HG02623 (cell line): ENCODE measurements around the gene MTARC2.
"Not testable (repeated sequence)": the region's sequence is repeated elsewhere in the genome, so short reads cannot be mapped to it uniquely, and the experiment has no call there.

Source experiments
- ATAC-seq: cut with Tn5 transposase; IDR thresholded peaks from one replicate; pipeline ENCODE4 v1.9.1; 2021; ENCODE audit warnings: moderate library complexity; ENCODE audit not compliant: unreplicated experiment

MTARC2 gene

DNA sequence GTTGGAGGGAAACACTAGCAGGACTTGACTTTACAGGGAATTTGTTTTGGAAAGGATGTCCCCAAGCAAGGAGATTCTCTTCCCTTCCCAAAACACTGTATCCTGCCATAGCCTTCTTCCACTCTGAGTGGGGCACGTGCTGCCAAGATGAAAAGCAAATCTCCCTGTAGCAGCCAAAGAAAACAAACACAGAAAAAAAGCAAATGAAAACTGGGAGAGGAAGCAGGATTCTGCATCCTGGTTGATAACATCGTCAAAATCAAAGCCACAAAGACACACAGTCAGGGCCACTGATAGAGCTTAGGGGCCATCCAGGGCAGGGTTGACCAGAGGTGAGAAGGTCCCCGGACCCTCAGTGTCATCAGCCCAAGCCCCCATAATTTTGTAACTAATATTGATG, 16.0 kb upstream of the MTARC2 start:
- ATAC-seq = no peak

DNA sequence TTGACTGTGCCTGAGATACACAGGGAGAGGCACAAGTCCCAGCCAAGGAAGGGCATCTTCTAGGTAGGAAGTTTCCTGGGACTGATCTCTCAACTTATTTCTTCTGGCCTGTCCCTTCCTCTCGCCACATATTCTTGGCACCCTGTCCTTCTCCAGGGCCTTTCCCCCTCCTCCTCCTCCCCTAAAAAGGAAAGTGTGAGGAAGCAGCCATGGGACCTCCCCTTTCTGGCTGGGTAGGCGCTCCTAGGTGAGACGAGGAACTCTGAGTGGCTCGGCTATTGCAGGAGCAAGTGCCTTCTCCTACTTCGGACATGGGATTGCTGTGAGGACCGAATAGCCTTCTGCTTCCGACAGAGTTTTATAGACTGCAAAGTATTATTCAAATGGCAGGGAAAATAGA, 15.5 kb upstream of the MTARC2 start:
- ATAC-seq = peak; percentile 12

DNA sequence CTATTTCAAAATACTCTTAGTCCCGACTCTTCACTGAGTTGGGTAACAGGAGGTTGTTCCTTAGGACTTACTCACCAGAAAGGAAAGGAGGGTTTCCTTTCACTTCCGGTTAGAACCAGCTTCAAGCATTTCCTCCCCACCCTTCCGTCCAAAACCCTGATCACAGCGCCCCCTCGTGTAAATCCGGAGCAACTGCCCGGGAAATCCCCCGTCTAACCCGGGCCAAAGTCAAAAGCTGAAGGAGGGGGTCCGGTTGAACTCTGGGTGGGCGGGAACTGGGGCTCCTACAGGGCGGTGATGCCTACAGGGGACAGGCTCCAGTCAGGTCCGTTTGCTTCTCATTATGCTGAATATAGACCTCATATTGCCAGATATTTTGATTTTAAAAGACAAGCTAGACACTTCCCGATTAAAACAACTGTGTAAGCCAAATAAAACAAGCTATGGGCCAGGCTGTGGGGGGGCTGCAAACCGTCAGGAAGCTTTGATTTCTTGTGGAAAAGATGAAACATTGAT, 15.0 kb upstream of the MTARC2 start:
- ATAC-seq = peak; percentile 88

DNA sequence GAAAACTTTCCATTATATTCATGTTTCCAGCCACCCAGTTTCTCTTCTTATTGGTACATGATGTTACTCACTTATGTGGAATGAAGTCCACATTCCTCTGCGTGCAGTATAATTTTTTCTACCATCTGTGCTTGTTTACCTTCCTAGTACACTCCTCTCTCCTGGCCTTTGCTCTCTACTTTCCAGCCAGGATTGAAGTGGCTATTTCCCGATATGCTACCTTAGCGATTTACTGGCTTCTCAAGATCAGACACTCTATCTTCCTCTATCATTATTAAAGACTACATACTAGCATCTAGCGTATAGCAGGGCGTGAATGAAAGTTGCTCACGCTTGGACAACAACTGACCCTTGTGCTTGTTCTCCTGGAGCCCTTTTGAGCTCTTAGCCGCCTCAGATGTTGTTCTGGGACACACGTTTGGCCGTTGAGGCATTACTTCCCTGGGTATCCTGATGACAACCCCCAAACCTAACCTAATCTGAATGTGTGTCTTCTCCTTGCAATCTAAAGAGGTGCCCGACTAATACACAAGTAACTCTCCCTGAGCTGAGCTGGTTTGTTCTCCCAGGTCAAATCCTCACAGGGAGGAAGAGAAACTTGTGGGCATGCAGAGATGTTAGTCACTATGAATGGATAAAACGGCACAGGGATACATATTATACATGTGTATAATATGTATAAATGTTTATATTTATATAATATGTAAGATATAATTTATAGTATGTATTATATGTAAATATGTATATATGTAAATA, 13.4 kb upstream of the MTARC2 start:
- ATAC-seq = no peak

DNA sequence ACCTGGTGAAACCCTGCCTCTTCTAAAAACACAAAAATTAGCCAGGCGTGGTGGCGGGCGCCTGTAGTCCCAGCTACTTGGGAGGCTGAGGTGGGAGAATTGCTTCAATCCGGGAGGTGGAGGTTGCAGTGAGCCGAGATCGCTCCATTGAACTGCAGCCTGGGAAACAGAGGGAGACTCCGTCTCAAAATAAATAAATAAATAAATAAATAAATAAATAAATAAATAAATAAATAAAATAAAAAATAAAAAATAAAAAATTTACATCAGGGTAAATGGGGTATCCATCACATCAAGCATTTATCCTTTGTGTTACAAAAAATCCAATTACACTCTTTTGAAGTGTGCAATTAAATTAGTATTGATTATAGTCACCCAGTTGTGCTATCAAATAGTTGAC, 11.8 kb upstream of the MTARC2 start:
- not testable (repeated sequence) for ATAC-seq

DNA sequence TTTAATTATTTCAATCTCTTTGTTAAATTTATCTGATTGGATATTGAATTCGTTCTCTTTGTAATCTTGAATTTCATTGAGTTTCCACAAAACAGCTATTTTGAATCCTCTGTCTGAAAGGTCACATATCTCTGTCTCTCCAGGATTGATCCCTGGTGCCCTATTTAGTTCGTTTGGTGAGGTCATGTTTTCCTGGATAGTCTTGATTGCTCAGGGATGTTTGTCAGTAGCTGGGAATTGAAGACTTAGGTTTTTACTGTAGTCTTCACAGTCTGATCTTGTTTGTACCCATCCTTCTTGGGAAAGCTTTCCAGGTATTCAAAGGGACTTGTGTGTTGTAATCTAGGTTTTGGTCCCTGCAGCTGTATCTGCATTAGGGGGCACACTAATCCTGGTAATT, 6.8 kb upstream of the MTARC2 start:
- no peak for ATAC-seq

DNA sequence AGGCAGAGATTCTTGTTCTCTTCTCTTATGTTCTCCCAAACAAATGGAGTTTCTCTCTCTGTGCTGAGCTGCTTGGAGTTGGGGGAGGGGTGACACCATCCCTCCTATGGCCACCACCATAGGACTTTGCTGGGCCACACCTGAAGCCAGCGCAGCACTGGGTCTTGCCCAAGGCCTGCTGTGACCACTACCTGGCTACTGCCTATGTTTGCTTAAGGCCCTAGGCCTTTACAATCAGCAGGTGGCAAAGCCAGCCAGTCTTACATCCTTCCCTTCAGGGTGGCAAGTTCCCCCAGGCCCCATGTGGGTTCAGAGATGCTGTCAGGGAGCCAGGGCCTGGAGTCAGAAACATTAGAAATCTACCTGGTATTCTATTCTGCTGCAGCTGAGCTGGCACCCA, 6.3 kb upstream of the MTARC2 start:
- no peak for ATAC-seq

DNA sequence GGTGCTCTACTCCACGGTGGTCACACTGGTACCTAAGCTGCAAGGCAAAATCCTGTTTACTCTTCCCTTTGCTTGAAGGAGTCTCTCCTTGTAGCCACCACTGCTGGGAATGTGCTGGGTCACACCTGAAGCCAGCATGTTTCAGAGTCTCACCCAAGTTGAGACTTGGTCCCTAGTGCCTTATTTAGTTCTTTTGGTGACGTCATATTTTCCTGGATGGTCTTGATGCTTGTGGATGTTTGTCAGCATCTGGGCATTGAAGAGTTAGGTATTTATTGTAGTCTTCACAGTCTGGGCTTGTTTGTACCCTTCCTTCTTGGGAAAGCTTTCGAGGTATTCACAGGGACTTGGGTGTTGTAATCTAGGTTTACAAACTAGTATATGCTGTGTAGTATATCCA, 5.6 kb upstream of the MTARC2 start:
- no peak for ATAC-seq

DNA sequence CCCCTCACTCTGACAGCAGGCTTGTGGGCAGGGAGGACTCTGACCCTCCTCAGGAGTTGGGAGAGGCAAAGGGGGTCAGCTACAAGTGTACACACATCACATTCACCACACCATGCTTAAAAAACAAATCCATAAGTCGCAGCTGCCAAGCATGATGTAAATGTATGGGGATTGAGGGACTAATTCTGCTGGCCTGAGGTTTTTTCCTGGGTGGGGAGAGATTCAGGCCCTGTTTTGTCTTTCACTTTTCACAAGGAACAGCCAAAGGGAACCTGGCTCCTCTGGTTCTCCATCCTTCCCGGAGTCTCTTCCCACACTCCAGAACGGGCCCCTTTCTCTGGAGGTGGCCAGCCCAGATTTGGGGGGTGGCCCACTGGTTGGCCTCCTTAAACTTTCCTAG, 1.3 kb upstream of the MTARC2 start:
- no peak for ATAC-seq

DNA sequence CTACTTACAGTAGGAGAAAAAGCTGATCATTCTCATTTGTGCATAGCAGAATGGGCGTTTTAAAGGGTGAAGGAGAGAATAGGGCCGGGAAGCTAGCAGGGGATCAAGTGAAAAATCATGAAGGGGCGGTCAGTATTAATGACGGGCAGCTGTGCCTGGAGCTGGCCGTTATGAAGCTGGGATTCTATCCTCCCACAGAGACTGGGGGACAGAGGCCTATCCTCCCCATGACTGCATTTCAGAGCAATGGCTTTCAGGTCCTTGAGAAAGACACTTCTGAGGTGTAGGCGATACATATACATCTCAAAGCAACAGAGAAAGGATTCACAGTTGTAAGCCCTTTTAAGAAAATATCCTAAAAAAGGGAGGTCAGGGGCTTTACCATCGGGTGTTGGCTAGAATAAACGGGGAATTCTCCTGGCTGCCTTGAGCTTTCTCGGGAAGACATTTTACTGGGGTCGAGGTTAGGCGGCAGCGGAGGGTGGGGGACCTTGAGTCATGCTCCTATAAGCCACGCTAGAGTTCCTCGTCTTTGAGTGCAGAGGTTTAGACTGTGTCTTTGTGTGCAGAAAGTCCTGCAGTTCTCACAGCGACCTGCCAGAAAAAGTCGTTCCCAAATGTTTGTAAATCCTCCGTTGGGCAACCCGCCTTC, 559 bp upstream of the MTARC2 start:
- ATAC-seq = no peak

DNA sequence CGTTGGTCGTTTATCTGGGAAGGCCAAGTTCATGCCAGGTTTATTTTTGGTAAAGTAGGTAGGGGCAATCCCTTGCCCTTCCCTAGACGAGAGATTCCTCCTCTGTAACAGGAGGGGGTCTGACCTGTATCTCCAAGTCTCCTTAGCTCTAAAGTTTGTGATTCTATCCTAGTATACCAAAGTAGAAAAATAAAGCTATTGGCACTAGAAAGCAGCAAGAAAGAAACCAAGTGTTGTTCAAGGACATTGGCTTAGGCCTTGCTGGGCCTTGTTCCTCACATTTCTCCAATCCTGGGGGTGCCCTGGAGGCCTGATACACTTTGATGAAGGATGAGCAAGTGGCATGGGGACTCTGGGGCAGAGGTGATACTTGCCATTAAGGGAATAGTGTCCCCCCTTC, 814 bp downstream of the MTARC2 start:
- no peak for ATAC-seq

DNA sequence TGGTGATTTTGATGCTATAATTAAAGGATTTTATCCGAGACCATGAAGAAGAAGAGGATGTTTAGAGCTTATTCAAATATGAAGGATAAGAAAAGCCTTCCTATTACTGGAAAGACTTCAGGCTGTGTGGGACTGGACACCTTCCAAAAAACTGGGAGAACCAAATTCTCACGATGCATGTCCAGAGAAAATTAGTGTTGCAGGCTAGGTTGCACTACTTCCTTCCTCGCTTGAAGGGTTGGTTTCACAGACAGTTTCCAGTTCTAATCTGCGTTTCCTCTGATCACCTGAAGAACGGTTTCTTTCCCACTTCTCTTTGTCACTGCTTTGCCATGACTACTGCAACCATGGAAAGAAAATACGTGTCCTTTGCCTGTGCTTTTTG, 2.0 kb downstream of the MTARC2 start:
- ATAC-seq = no peak

DNA sequence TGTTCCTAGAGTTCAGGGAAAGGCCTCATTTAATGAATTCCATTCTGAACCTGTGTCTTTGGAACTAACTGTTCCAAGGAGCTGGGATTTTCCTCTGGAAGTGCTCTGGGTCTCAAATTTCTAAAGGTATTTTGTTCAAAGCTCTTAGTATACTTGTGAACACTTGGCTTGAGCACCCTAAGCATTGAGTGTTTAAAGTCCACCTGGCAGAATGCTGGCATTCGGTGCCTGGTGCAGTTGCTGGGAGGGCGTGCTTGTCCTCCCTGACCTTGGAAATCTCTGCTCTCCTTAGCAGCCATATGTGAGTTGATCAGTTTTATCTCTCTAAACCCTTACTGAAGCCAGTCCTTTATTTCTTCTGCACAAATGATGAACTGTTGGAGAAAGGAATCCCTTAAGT, 3.0 kb downstream of the MTARC2 start:
- no peak for ATAC-seq

DNA sequence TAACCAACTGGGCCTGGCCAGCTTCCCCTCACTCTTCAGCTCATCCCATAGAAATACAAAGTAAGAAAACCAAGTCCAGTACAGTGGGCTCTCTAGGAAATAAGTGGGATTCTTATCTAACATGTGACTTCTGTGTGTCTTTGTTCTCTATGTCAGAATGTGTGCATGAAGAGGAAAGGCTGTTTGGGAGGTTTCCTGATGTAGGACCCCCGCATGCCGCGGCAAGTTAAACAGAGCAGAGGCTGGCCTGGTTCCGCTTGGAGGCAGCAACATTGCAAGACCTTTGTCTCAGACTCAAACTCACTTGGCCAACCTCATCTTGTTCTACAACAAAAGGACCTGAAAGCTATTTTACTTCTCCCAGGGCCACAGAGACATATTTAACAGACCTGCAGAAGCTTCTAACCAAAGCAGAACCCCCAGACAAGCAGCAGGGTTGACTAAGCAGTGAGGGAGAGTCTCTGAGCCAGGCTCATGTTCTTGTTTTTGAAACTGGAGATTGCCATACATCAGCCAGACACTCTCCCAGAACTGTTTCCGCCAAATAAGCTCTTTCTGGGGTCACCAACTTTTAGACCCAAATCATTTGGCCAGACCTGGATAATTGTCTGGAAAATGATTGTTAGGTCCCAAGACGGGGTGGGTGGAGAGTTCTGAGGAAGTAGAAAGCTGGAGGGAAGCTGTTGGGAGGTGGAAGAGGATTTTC, 6.2 kb downstream of the MTARC2 start:
- no peak for ATAC-seq

DNA sequence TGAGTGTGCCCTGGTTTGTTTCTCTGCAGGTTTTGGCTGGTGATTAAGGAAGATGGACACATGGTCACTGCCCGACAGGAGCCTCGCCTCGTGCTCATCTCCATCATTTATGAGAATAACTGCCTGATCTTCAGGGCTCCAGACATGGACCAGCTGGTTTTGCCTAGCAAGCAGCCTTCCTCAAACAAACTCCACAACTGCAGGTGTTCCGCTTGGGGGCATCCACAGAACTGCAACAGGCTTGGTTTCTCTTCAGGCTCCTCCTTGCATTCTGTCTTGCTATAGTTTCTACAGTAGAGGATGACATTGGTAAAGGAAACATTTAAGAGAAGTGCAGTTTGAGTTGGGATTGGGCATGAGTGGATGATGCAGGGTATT, 6.8 kb downstream of the MTARC2 start:
- no peak for ATAC-seq

DNA sequence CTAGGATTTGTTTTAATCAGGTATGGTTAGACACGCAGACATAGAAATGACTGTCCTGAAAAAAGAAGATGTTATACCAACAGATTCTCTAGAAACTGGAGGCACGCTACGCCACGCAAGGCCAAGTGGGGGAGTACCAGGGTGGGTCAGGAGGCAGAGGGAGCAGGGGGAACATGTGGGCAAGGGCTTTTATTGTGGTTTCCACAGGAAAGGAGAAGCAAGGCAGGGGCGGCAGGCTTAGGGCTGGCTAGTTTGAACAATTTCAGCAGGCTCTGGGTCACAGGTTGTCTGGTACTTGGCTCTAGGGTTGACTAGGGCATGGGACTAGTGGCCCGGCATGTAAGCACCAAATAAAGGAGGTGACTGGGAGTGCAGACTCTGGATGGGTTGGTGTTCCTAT, 7.2 kb downstream of the MTARC2 start:
- ATAC-seq = no peak

DNA sequence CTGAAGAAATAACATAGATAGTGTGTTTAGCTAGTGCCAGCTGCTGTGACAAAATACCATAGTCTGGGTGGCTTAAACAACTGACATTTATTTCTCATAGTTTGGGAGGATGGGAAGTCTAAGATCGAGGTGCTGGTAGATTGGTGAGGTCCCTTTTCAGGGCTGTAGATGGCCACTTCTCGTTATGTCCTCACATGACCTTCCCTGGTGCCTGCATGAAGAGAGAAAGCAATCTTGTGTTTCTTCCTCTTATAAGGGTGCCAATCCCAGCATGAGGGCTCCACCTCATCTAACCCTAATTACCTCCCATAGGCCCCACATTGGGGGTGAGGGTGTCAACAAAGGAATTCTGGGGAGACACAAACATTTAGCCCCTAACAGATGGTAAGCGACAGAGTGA, 9.3 kb downstream of the MTARC2 start:
- ATAC-seq = no peak

DNA sequence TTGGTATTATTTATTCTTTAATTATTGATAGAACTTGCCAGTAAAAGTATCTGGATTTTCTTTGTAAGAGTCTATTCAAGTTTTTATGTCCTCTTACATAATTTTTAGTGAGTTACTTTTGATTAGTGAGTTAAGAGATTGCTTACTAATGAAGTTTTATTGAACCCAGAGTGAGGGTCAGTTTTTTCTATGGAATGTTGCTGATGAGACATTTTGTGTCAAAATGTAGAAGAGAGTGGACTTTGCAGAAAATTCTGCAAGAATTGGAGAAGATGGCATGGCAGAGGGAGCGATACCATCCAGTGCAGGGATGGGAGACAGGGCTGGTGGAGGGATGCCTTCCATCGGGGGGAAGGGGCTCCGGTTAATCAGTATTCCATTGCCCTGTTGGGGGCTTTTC, 11.0 kb downstream of the MTARC2 start:
- ATAC-seq = no peak

DNA sequence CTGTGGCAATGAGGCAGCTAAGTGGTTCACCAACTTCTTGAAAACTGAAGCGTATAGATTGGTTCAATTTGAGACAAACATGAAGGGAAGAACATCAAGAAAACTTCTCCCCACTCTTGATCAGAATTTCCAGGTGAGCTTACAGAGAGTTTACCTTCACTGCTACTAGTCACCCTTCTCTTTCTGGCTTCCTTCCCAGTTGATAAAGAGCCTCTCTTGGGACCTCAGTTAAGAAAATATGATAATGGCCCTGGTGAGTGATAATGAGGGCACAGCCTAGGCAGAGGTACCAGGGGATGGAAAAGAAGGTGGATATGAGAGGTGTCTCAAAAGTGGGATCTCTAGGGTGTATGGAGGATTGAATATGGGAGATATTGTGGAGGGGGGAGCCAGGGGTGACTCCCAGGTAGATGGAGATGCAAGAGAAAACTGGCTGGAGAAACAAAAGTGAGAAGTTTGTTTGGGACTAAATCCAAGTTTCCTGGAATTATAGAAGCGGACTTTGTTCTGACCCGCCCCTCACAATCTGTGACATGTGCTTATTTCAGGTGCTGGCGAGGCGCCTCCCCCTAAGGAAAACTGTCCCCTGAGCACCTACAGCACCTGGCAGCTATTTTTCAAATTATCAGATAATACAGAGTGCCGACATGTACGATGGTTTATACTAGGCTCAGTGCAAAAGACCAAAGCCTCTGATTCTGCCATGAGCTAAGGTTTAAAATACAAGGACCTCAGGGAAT, 13.7 kb downstream of the MTARC2 start:
- ATAC-seq = no peak

DNA sequence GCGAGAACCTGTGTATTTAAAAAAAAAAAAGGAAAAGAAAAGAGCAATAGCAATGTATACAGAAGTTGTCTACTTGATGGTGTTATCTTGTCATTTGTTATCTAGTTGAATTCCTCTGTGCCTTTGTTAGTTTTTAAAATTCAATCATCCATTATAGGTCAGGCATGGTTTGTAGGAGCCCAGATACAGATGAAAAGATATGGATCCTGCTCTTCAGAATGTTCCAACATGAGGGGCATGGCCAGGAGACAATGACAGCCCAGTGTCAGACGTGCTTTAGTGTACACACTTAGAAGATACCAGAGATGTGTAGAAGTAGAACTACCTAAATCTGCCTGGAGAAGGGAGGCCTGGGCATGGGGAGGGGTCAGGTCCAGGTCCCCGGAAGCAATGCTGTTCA, 16.6 kb downstream of the MTARC2 start:
- ATAC-seq = no peak

DNA sequence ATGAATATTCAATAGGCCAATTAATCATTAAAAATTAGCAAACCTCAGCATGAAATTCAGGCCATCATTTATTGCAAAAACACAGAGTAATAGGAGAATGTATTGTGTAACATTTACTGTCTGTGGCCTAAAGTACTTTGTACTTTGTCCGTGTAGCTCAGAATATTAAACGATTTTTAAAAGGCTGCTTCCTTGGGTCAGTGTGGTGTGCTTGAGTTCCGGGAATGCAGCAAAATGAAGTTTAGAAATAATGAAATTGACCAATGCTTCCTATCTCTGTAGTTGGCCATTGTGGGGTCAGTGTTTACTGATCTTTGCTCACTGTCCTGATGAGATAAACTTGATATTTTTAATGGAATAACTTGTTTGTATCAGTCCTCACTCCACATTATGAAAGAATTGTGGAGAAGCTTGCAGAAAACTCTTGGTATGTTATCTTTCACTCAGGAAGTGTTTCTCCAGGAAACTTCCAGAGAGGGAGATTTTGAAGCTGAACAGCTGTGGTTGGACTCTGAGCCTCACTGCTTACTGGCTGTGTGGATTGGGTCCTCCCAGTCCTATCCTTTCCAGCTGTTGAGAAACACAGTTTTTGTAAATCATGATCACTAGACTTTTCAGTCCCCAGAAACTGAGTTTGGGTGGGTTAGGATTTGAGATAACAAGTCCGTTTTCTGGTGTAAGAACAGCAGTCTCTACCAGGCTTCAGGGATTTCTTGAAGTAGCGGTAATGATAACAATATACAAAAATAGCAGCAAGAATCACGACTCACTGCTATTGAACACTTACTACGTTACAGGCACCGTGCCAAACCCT, 19.4 kb downstream of the MTARC2 start:
- ATAC-seq = no peak
